Measurements from ENCODE around the gene KRTAP9-7. TPM values are rescaled to one million over a fixed set of nuclear protein-coding genes. Genes with fewer than 3 reads are reported as not detected.
"Not testable (repeated sequence)": the region's sequence is repeated elsewhere in the genome, so short reads cannot be mapped to it uniquely, and the experiment has no call there.

Gene KRTAP9-7, protein sequence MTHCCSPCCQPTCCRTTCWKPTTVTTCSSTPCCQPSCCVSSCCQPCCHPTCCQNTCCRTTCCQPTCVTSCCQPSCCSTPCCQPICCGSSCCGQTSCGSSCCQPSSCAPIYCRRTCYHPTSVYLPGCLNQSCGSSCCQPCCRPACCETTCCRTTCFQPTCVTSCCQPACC
- total RNA-seq: not detected

DNA sequence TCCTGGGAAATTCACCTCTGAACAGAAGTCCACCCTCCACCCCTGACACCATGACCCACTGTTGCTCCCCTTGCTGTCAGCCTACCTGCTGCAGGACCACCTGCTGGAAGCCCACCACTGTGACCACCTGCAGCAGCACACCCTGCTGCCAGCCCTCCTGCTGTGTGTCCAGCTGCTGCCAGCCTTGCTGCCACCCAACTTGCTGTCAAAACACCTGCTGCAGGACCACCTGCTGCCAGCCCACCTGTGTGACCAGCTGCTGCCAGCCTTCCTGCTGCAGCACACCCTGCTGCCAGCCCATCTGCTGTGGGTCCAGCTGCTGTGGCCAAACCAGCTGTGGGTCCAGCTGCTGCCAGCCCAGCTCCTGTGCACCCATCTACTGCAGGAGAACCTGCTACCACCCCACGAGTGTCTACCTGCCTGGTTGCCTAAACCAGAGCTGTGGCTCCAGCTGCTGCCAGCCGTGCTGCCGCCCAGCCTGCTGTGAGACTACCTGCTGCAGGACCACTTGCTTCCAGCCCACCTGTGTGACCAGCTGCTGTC is at the start of gene KRTAP9-7:
Gene KRTAP9-7, plus strand, starts transcription at position 51 of the 543 bp plus-strand sequence. Its CDS starts 0 bp downstream, at position 51.
- not testable (repeated sequence) for H3K4me1 ChIP-seq (ENCODE audit: insufficient read depth, low read length); H3K27me3 ChIP-seq (ENCODE audit: insufficient read depth, low read length); H3K9me3 ChIP-seq (ENCODE audit: low read depth, low read length); H3K4me3 ChIP-seq (ENCODE audit: low read length)

DNA sequence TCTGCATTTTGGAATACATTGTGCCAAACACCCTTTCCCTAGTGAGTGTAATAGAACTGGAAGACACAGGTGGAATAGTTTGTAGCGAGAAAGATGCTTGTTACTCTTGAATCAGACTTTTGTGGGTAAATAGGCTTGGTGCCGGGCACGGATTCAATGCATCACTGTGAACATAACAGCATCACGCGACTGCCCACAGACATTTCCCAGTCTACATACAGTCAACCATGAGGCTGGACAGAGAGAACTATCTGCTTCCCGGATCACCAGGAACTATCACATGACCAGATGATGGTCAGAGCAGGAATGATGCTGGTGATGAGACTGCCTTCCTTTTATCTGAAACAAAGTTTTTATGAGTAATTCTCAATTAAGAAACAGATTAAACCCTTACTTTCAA is 49.4 kb upstream of the KRTAP9-7 start:
- no peak overlapping the region for H3K4me3 ChIP-seq (ENCODE audit: low read length)
- no peaks in the 10 kb centered on the region for H3K9me3 ChIP-seq (ENCODE audit: low read depth, low read length)
- no peaks in the 10 kb centered on the region for H3K4me1 ChIP-seq (ENCODE audit: insufficient read depth, low read length)
- H3K27me3 ChIP-seq (ENCODE audit: insufficient read depth, low read length): peaks cover 3% of the 10 kb centered on the region

DNA sequence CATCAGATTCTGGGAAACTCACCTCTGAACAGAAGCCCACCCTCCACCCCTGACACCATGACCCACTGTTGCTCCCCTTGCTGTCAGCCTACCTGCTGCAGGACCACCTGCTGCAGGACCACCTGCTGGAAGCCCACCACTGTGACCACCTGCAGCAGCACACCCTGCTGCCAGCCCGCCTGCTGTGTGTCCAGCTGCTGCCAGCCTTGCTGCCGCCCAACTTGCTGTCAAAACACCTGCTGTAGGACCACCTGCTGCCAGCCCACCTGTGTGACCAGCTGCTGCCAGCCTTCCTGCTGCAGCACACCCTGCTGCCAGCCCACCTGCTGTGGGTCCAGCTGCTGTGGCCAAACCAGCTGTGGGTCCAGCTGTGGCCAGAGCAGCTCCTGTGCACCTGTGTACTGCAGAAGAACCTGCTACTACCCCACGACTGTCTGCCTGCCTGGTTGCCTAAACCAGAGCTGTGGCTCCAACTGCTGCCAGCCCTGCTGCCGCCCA is 48.9 kb upstream of the KRTAP9-7 start, which contains the start of gene KRTAP9-2:
Gene KRTAP9-2, plus strand, starts transcription at position 51 of the 498 bp plus-strand sequence. Its CDS starts 7 bp downstream, at position 58.
- not testable (repeated sequence) for H3K4me3 ChIP-seq (ENCODE audit: low read length); H3K4me1 ChIP-seq (ENCODE audit: insufficient read depth, low read length); H3K27me3 ChIP-seq (ENCODE audit: insufficient read depth, low read length); H3K9me3 ChIP-seq (ENCODE audit: low read depth, low read length)

DNA sequence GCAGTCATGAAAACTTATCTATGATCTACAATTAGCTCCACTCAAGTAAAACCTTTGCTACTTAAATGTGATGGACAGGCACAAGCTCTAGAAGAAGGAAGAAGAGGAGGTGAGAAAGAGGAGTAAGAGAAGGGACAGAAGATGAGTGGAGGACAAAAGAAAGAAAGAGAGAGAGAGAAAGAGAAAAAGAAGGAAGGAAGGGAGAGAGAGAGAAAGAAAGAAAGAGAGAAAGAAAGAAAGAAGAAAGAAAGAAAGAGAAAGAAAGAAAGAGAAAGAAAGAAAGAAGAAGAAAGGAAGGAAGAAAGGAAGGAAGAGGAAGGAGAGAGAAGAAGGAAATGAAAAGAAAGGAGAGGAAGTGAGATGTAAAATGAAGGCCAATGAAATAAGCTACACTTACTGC is 45.4 kb upstream of the KRTAP9-7 start:
- no peaks in the 10 kb centered on the region for H3K9me3 ChIP-seq (ENCODE audit: low read depth, low read length)
- H3K4me3 ChIP-seq (ENCODE audit: low read length): no peak overlapping the region
- peaks cover 3% of the 10 kb centered on the region for H3K27me3 ChIP-seq (ENCODE audit: insufficient read depth, low read length)
- no peaks in the 10 kb centered on the region for H3K4me1 ChIP-seq (ENCODE audit: insufficient read depth, low read length)

DNA sequence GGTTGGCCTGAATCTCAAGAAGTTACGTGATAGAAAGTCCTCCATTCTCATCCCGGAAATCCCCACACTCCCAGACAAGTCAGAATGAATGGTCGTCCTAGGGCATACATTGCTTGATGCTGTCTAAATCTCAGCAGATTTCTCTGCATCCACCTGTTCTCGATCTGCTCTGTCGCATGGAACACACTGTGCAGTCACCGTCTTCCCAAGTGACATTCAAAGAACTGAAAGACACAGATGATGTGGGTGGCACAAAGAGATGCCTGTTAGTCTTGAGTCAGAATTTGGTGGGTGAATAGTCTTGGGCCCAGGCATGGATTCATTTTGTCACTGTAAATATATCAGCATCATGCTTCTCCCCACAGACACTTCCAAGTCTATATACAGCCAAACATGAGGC is 43.8 kb upstream of the KRTAP9-7 start:
- Histone ChIP-seq H3K4me1 (ENCODE audit: insufficient read depth, low read length) (no peaks in the 10 kb centered on the region), H3K4me3 (ENCODE audit: low read length) (no peak overlapping the region), H3K27me3 (ENCODE audit: insufficient read depth, low read length) (no peaks in the 10 kb centered on the region), H3K9me3 (ENCODE audit: low read depth, low read length) (no peaks in the 10 kb centered on the region)

DNA sequence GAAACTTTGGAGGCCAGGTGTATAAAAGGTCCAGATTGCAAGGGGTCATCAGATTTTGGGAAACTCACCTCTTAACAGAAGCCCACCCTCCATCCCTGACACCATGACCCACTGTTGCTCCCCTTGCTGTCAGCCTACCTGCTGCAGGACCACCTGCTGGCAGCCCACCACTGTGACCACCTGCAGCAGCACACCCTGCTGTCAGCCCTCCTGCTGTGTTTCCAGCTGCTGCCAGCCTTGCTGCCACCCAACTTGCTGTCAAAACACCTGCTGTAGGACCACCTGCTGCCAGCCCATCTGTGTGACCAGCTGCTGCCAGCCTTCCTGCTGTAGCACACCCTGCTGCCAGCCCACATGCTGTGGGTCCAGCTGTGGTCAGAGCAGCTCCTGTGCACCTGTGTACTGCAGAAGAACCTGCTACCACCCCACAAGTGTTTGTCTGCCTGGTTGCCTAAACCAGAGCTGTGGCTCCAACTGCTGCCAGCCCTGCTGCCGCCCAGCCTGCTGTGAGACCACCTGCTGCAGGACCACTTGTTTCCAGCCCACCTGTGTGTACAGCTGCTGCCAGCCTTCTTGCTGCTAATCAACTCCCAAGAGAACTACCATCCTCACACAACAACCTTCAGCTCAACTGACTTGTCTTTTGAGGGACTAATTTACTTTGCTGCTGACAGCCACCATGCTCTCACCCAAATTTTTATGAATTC is 42.9 kb upstream of the KRTAP9-7 start, which contains the start of gene KRTAP9-3:
Gene KRTAP9-3, plus strand, starts transcription at position 51 of the 707 bp plus-strand sequence. Its CDS starts 53 bp downstream, at position 104.
- H3K4me1 ChIP-seq (ENCODE audit: insufficient read depth, low read length); H3K4me3 ChIP-seq (ENCODE audit: low read length); H3K9me3 ChIP-seq (ENCODE audit: low read depth, low read length); H3K27me3 ChIP-seq (ENCODE audit: insufficient read depth, low read length): not testable (repeated sequence)

DNA sequence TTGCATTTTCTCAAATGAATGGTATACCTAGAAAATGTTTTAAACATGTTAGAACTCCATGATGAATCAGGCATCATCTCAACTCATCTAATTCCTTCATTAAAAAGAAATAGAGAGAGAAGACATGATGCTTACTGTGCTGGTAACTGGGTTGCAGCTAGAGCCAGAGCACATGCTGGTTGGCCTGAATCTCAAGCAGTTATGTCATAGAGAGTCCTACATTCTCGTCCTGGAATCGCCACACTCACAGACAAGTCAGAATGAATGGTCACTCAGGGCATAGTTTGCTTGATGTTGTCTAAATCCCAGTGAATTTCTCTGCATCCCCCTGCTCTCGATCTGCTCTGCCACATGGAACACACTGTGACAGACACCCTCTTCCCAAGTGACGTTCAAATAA is 38.4 kb upstream of the KRTAP9-7 start:
- not testable (repeated sequence) for H3K4me1 ChIP-seq (ENCODE audit: insufficient read depth, low read length); H3K9me3 ChIP-seq (ENCODE audit: low read depth, low read length); H3K27me3 ChIP-seq (ENCODE audit: insufficient read depth, low read length); H3K4me3 ChIP-seq (ENCODE audit: low read length)

DNA sequence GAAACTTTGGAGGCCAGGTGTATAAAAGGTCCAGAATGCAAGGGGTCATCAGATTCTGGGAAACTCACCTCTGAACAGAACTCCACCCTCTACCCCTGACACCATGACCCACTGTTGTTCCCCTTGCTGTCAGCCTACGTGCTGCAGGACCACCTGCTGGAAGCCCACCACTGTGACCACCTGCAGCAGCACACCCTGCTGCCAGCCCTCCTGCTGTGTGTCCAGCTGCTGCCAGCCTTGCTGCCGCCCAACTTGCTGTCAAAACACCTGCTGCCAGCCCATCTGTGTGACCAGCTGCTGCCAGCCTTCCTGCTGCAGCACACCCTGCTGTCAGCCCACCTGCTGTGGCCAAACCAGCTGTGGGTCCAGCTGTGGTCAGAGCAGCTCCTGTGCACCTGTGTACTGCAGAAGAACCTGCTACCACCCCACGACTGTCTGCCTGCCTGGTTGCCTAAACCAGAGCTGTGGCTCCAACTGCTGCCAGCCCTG is 37.5 kb upstream of the KRTAP9-7 start, which contains the start of gene KRTAP9-8:
Gene KRTAP9-8, plus strand, starts transcription at position 51 of the 489 bp plus-strand sequence. Its CDS starts 53 bp downstream, at position 104.
- H3K9me3 ChIP-seq (ENCODE audit: low read depth, low read length); H3K4me3 ChIP-seq (ENCODE audit: low read length); H3K4me1 ChIP-seq (ENCODE audit: insufficient read depth, low read length); H3K27me3 ChIP-seq (ENCODE audit: insufficient read depth, low read length): not testable (repeated sequence)

DNA sequence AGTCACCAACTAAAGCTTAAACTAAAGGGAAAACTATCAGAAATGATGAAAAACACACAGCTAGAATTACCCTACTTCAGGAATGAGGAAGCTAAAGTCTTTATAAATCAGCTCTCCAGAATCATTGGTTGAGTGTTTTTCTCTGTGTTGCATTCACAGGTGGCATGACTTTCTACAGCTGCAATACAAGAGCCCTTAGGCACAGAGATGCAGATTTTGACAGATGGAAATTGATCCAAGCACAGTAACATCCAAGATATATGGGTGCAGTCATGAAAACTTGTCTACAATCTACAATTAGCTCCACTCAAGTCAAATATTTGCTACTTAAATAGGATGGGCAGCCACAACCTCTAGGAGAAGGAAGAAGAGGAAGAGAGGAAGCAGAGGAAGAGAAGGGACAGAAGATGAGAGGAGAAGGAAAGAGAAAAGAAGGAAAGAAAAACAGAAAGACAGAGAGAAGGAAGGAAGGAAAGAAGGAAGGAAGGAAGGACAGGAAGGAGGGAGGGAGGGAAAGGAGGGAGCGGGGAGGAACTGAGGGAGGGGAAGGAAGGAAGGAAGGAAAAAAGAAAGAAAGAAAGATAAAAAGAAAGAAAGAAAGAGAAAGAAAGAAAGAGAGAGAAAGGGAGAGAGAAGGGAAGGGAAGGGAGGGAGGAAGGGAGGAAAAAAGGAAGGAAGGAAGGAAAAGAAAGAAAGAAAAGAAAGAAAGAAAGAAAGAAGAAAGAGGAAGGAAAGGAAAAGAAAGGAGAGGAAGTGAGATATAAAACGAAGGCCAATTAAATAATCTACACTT is 28.3 kb upstream of the KRTAP9-7 start:
- H3K27me3 ChIP-seq (ENCODE audit: insufficient read depth, low read length); H3K9me3 ChIP-seq (ENCODE audit: low read depth, low read length); H3K4me1 ChIP-seq (ENCODE audit: insufficient read depth, low read length); H3K4me3 ChIP-seq (ENCODE audit: low read length): not testable (repeated sequence)

DNA sequence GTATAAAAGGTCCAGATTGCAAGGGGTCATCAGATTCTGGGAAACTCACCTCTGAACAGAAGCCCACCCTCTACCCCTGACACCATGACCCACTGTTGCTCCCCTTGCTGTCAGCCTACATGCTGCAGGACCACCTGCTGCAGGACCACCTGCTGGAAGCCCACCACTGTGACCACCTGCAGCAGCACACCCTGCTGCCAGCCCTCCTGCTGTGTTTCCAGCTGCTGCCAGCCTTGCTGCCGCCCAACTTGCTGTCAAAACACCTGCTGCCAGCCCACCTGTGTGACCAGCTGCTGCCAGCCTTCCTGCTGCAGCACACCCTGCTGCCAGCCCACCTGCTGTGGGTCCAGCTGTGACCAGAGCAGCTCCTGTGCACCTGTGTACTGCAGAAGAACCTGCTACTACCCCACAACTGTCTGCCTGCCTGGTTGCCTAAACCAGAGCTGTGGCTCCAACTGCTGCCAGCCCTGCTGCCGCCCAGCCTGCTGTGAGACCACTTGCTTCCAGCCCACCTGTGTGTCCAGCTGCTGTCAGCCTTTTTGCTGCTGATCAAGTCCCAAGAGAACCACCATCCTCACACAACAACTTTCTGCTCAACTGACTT is 25.8 kb upstream of the KRTAP9-7 start, which contains the start of gene KRTAP9-4:
Gene KRTAP9-4, plus strand, starts transcription at position 51 of the 604 bp plus-strand sequence. Its CDS starts 34 bp downstream, at position 85.
- not testable (repeated sequence) for H3K4me1 ChIP-seq (ENCODE audit: insufficient read depth, low read length); H3K9me3 ChIP-seq (ENCODE audit: low read depth, low read length); H3K4me3 ChIP-seq (ENCODE audit: low read length); H3K27me3 ChIP-seq (ENCODE audit: insufficient read depth, low read length)

DNA sequence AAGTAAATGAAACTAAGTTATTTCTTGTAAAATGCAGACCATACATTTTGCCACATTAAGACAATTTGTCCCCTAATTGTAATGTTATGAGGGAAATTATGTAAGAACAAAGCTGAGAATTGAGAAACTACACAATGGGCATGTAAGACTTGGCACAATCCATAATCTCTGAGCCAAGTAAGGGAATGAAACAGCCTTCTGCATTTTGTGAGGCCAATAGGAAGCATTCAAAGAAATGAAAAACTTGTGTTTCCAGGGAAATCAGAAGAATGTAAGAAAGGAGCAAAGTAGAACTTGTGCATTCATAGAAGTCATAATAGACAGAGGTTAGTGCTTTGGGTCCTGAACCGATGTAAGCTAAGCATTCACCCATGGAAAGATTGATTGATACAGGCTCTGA is 24.2 kb upstream of the KRTAP9-7 start:
- H3K4me1 ChIP-seq (ENCODE audit: insufficient read depth, low read length): no peaks in the 10 kb centered on the region
- H3K4me3 ChIP-seq (ENCODE audit: low read length): no peak overlapping the region
- no peaks in the 10 kb centered on the region for H3K9me3 ChIP-seq (ENCODE audit: low read depth, low read length)
- peaks cover under 1% of the 10 kb centered on the region for H3K27me3 ChIP-seq (ENCODE audit: insufficient read depth, low read length)

DNA sequence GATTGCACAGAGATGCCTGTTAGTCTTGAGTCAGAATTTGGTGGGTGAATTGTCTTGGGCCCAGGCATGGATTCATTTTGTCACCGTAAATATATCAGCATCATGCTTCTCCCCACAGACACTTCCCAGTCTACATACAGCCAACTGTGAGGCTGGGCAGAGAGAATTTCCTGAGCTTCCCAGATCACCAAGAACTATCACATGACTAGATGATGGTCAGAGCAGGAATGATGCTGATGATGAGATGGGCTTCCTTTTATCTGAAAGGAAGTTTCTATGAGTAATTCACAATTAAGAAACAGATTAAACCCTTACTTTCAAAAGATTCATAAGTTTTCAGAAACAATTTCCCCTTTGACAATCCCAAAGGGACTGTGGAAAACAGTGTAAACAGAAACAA is 20.6 kb upstream of the KRTAP9-7 start:
- H3K27me3 ChIP-seq (ENCODE audit: insufficient read depth, low read length): peaks cover 18% of the 10 kb centered on the region
- no peak overlapping the region for H3K4me3 ChIP-seq (ENCODE audit: low read length)
- H3K9me3 ChIP-seq (ENCODE audit: low read depth, low read length): no peaks in the 10 kb centered on the region
- H3K4me1 ChIP-seq (ENCODE audit: insufficient read depth, low read length): no peaks in the 10 kb centered on the region

DNA sequence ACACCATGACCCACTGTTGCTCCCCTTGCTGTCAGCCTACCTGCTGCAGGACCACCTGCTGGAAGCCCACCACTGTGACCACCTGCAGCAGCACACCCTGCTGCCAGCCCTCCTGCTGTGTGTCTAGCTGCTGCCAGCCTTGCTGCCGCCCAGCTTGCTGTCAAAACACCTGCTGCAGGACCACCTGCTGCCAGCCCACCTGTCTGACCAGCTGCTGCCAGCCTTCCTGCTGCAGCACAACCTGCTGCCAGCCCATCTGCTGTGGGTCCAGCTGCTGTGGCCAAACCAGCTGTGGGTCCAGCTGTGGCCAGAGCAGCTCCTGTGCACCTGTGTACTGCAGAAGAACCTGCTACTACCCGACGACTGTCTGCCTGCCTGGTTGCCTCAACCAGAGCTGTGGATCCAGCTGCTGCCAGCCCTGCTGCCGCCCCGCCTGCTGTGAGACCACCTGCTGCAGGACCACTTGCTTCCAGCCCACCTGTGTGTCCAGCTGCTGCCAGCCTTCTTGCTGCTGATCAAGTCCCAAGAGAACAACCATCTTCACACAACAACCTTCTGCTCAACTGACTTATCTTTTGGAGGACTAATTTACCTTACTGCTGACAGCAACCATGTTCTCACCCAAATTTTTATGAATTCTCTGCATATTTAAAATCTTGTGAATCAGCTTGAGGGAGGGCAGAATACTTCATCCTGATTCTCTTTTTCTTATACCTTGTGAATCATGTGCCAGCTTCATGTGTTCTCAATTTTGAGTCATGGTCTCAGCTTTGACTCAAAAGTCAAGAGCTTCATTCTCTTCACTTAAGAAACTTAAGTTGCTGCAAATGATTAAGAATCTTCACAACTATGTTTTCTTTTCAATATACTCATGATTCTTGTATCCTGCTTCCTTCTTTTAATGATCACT is 19.9 kb upstream of the KRTAP9-7 start, which contains the start of gene KRTAP9-9:
Gene KRTAP9-9, plus strand, starts transcription at position 4 of the 910 bp plus-strand sequence.
- not testable (repeated sequence) for H3K9me3 ChIP-seq (ENCODE audit: low read depth, low read length); H3K4me1 ChIP-seq (ENCODE audit: insufficient read depth, low read length); H3K4me3 ChIP-seq (ENCODE audit: low read length)
- H3K27me3 ChIP-seq (ENCODE audit: insufficient read depth, low read length): peaks cover 18% of the 10 kb centered on the region

Measured in mononuclear cell (primary cell).